Endothelial cell of umbilical vein (primary cell): ENCODE data around the gene LTO1. TPM values are rescaled to one million over a fixed set of nuclear protein-coding genes. Genes with fewer than 3 reads are reported as not detected.
A peak's percentile ranks its signal among the peaks of the same experiment; 100 is the strongest.

ENCODE experiments used
- BruUV-seq: library from RNA; stranded (reverse); fragments of 400-500 nt; replicated peaks from 2 replicates; lab custom pipeline; 2021; lab: Mats Ljungman, UMichigan
- CTCF ChIA-PET: fragments of 300-600, 350-600 bp; sonication (Branson Sonifier 250); formaldehyde crosslinking; loops from one replicate; lab custom pipeline; 2021; ENCODE audit warnings: antibody characterized with exemption, inconsistent platforms; lab: Charles Lee
- POLR2A ChIA-PET: fragments of 300-600, 350-600 bp; sonication (Branson Sonifier 250); formaldehyde crosslinking; loops from one replicate; lab custom pipeline; 2021; ENCODE audit warnings: antibody characterized with exemption, inconsistent platforms; lab: Charles Lee
- DNase-seq: peaks from one replicate; pipeline ENCODE4 v3.0.0-alpha.2; 2011; ENCODE audit warnings: low read depth, low spot score
- FAIRE-seq: peaks from 2 replicates; lab custom pipeline; 2011; peaks lifted over from hg19 to GRCh38; lab: Jason Lieb, UNC
- H2AFZ ChIP-seq: 2 replicates; pipeline ENCODE4 v1.6.0; 2012; ENCODE audit warnings: low read depth, low read length, control low read depth, inconsistent platforms
- H3K27ac ChIP-seq: 2 replicates; pipeline ENCODE4 v1.5.1; 2011; ENCODE audit warnings: low read depth, mild to moderate bottlenecking, control low read depth, low read length, moderate library complexity; ENCODE audit not compliant: insufficient read depth
- H3K27me3 ChIP-seq, 2 experiments: 2 replicates each; pipeline versions ENCODE4 v1.6.0 to v1.6.1; 2011; ENCODE audit warnings: low read length in 2 of 2, mixed read lengths in 1 of 2; ENCODE audit not compliant: control insufficient read depth in 2 of 2, insufficient read depth in 2 of 2
- H3K36me3 ChIP-seq, 2 experiments: 2 replicates in 1 of 2; 3 replicates in 1 of 2; pipeline ENCODE4 v1.5.1; 2011; ENCODE audit warnings: low read length in 2 of 2, mild to moderate bottlenecking in 1 of 2, moderate library complexity in 1 of 2; ENCODE audit not compliant: control insufficient read depth in 2 of 2, insufficient read depth in 2 of 2; ENCODE audit errors: extremely low read depth in 1 of 2
- H3K4me1 ChIP-seq: 3 replicates; pipeline ENCODE4 v1.5.1; 2011; ENCODE audit warnings: mild to moderate bottlenecking, low read length; ENCODE audit not compliant: control insufficient read depth, insufficient read depth; ENCODE audit errors: extremely low read depth
- H3K4me2 ChIP-seq: 2 replicates; pipeline ENCODE4 v1.6.1; 2011; ENCODE audit warnings: low read length, control low read depth, mixed read lengths; ENCODE audit not compliant: insufficient read depth
- H3K4me3 ChIP-seq, 3 experiments: fragments of 200-600 bp in 1 of 3; sonication (generic), shearing (Covaris generic) in 1 of 3; replicated peaks in 1 of 3; 2 replicates each; pipeline ENCODE4 v1.5.1; 2011 to 2016; ENCODE audit warnings: control low read depth in 3 of 3, low read length in 3 of 3, mild to moderate bottlenecking in 2 of 3, inconsistent platforms in 1 of 3, low read depth in 1 of 3, moderate library complexity in 1 of 3; ENCODE audit not compliant: insufficient read depth in 1 of 3
- H3K79me2 ChIP-seq: 2 replicates; pipeline ENCODE4 v1.6.0; 2012; ENCODE audit warnings: low read length, inconsistent platforms; ENCODE audit not compliant: control insufficient read depth, insufficient read depth
- H3K9ac ChIP-seq: replicated peaks from 2 replicates; pipeline ENCODE3; 2011; ENCODE audit warnings: low read length, control low read depth; ENCODE audit not compliant: insufficient read depth; ENCODE audit errors: extremely low read depth
- H3K9me1 ChIP-seq: replicated peaks from 3 replicates; pipeline ENCODE4 v1.6.0; 2011; ENCODE audit warnings: mild to moderate bottlenecking, low read length; ENCODE audit not compliant: control insufficient read depth, insufficient read depth; ENCODE audit errors: extremely low read depth
- H3K9me3 ChIP-seq: replicated peaks from 2 replicates; pipeline ENCODE4 v1.5.1; 2012; ENCODE audit warnings: low read length, inconsistent platforms; ENCODE audit not compliant: control insufficient read depth, insufficient read depth
- H4K20me1 ChIP-seq: replicated peaks from 2 replicates; pipeline ENCODE3; 2011; ENCODE audit warnings: mild to moderate bottlenecking, low read length; ENCODE audit not compliant: control insufficient read depth, insufficient read depth; ENCODE audit errors: extremely low read depth
- EZH2 ChIP-seq: IDR thresholded peaks from 2 replicates; pipeline ENCODE4 v1.6.1; 2012; ENCODE audit warnings: borderline replicate concordance, low read depth, mild to moderate bottlenecking, moderate library complexity, low read length, inconsistent platforms; ENCODE audit not compliant: severe bottlenecking
- FOS ChIP-seq: IDR thresholded peaks from 2 replicates; pipeline ENCODE4 v1.6.1; 2011; ENCODE audit warnings: mild to moderate bottlenecking, low read length, moderate library complexity, borderline replicate concordance; ENCODE audit not compliant: insufficient read depth
- GATA2 ChIP-seq: IDR thresholded peaks from 2 replicates; pipeline ENCODE4 v1.7.0; 2011; ENCODE audit warnings: low read depth, mild to moderate bottlenecking, moderate library complexity, mixed read lengths, low read length; ENCODE audit not compliant: insufficient read length, insufficient read depth
- JUN ChIP-seq: IDR thresholded peaks from 2 replicates; pipeline ENCODE4 v1.6.1; 2011; ENCODE audit warnings: borderline replicate concordance, low read depth; ENCODE audit not compliant: insufficient read length, insufficient read depth
- POLR2AphosphoS5 ChIP-seq: IDR thresholded peaks from 2 replicates; pipeline ENCODE4 v1.6.1; 2012; ENCODE audit warnings: low read depth, mild to moderate bottlenecking, control low read depth, low read length, moderate library complexity; ENCODE audit not compliant: insufficient read depth
- dilution Hi-C: fragments of 300-500 bp; cut with MboI; formaldehyde crosslinking; loops from one replicate; pipeline ENCODE4 v1.15.0; 2019; ENCODE audit warnings: low sequenced_read_pairs; ENCODE audit not compliant: extremely low pct_ligation_motif_present
- intact Hi-C: fragments of 100-400 bp; cut with micrococcal nuclease; formaldehyde crosslinking; loops from one replicate; pipeline ENCODE4 v1.10.0; 2022
- polyA plus RNA-seq, 4 experiments: library from polyadenylated mRNA; depleted of rRNA in 3 of 4; stranded (reverse) in 3 of 4; unstranded in 1 of 4; fragments of >200 nt; gene quantifications; 2 replicates each; pipeline versions ENCODE4 v1.2.1 to v1.2.3, GENCODE V29; 2011 to 2012; ENCODE audit warnings: missing spikeins in 1 of 4
- total RNA-seq: library from RNA; stranded (reverse); gene quantifications from 2 replicates; pipeline ENCODE4 v1.2.3, GENCODE V29; 2021
- TF ChIP-seq, protein P1 (sequence below), 2 donors: IDR thresholded peaks; 1 replicate in 1 of 2; 2 replicates in 1 of 2; pipeline ENCODE4 v1.5.1; 2011; ENCODE audit warnings: low read length in 2 of 2, mild to moderate bottlenecking in 2 of 2, moderate library complexity in 2 of 2, control low read depth in 1 of 2, inconsistent platforms in 1 of 2, low read depth in 1 of 2; ENCODE audit not compliant: insufficient read depth in 1 of 2; ENCODE audit errors: extremely low read depth in 1 of 2
- TF ChIP-seq, protein P2 (sequence below): IDR thresholded peaks from 2 replicates; pipeline ENCODE4 v1.6.1; 2011; ENCODE audit not compliant: insufficient read depth, insufficient read length

The LTO1 gene
- total and polyA plus RNA-seq, 2 donors (not counting 3 experiments of a cell fraction or from before 2014, with no cell fraction given) = 26.8 to 30.9 TPM

DNA sequence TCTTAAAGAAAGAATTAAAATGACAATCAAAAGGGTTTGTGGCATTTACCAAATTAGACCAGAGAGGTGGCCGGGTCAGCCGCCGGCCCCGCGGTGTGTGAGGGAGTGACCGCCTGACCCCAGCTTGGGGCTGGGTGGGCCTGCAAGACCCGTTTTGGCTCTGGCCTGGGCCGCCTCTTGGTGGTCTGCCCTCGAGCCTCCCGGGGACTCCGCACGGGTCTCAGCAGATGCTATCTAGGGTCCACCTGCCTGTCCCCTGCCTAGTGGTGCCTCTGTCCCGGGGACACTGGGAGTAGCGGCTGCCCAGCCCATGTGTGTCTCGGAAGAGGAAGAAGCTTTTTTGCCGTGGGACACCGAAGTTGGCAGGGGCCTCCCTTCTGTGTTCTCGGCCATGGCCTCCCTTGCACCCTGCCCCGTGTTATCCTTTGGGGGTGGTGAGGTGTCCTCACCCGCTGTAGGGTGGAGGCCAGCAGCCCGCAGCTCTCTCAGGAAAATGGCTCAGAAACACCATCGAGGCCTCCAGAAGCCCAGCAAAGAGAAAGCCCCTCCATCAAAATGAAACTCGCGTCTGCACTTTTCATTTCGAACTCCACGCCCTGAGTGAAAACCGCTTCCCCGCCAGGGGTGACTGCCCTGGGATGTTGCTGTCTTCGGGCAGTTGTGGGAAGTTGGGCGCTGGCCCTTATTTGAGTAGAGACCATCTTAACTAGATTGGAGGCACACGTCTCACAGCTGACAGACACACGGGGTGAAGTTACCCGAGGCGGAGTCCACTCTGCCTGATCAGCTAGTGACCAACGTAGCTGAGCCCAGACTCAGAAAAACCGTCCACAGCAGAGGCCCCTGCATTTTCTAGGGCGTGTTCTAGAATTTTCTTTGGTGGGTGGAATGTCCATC is 26.2 kb downstream of the LTO1 start:
- H3K4me2 ChIP-seq = no peak overlapping the region
- no peak for DNase-seq
- peaks cover 8% of the 10 kb centered on the region for H3K4me1 ChIP-seq
- no peaks in the 10 kb centered on the region for H3K9me1 ChIP-seq
- ChIA-PET POLR2A (no interaction called here), CTCF (interaction anchor here (0.9 to 1.1 kb wide), 3 partner anchors 21 to 549 kb away, joined by 3 to 4 read pairs (median 3); no protein-coding TSS in a partner anchor)
- no TSS peak for BruUV-seq
- intact Hi-C loops (no loop called here), dilution Hi-C loops (no loop called here)
- H3K36me3 ChIP-seq = peaks cover 35 to 41% of the 10 kb centered on the region in 2 experiments
- H3K79me2 ChIP-seq = peaks cover 59% of the 10 kb centered on the region
- TF ChIP-seq, protein P1, sequence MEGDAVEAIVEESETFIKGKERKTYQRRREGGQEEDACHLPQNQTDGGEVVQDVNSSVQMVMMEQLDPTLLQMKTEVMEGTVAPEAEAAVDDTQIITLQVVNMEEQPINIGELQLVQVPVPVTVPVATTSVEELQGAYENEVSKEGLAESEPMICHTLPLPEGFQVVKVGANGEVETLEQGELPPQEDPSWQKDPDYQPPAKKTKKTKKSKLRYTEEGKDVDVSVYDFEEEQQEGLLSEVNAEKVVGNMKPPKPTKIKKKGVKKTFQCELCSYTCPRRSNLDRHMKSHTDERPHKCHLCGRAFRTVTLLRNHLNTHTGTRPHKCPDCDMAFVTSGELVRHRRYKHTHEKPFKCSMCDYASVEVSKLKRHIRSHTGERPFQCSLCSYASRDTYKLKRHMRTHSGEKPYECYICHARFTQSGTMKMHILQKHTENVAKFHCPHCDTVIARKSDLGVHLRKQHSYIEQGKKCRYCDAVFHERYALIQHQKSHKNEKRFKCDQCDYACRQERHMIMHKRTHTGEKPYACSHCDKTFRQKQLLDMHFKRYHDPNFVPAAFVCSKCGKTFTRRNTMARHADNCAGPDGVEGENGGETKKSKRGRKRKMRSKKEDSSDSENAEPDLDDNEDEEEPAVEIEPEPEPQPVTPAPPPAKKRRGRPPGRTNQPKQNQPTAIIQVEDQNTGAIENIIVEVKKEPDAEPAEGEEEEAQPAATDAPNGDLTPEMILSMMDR (IDR thresholded peaks at IDR 0.05; ENCODE audit: extremely low read depth in 1 of 2, insufficient read depth in 1 of 2, low read depth in 1 of 2, low read length in 2 of 2) = no peak
- TF ChIP-seq EZH2 = no peak
- TF ChIP-seq JUN = no peak
- TF ChIP-seq GATA2 = no peak
- peak; percentile 38 for TF ChIP-seq POLR2AphosphoS5
- TF ChIP-seq FOS = no peak
- TF ChIP-seq, protein P2, sequence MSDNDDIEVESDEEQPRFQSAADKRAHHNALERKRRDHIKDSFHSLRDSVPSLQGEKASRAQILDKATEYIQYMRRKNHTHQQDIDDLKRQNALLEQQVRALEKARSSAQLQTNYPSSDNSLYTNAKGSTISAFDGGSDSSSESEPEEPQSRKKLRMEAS = no peak
- FAIRE-seq = no peak
- no peaks in the 10 kb centered on the region for H4K20me1 ChIP-seq
- H3K9me3 ChIP-seq = no peaks in the 10 kb centered on the region
- H3K27ac ChIP-seq = no peak overlapping the region
- no peak overlapping the region for H2AFZ ChIP-seq
- H3K4me3 ChIP-seq = no peak overlapping the region
- H3K27me3 ChIP-seq = no peaks in the 10 kb centered on the region
- H3K9ac ChIP-seq = no peak overlapping the region
